Fibroblast of lung (primary cell): ENCODE data around the gene GDF15.

Source experiments
- CTCF ChIP-seq, 2 donors: IDR thresholded peaks in 1 of 2; conservative IDR thresholded peaks in 1 of 2; 1 replicate in 1 of 2; 2 replicates in 1 of 2; pipeline ENCODE4 v1.5.1; 2011 to 2012; ENCODE audit warnings: low read length in 2 of 2, control low read depth in 1 of 2, inconsistent platforms in 1 of 2, low read depth in 1 of 2, mild to moderate bottlenecking in 1 of 2
- EZH2 ChIP-seq: IDR thresholded peaks from 2 replicates; pipeline ENCODE4 v1.5.1; 2012; ENCODE audit warnings: low read length, control low read depth, mild to moderate bottlenecking; ENCODE audit errors: missing control alignments

GRCh38 chr19:18433735-18434398 lies 47.9 kb downstream of the GDF15 start:
- no peak for TF ChIP-seq CTCF (conservative IDR thresholded peaks at IDR 0.05 in 1 of 2, IDR thresholded peaks at IDR 0.05 in 1 of 2; ENCODE audit: low read depth in 1 of 2, low read length in 2 of 2)
- no peak for TF ChIP-seq EZH2
